OCI-LY1 (cell line): ENCODE measurements around the gene KCNH1.

Experiments
- CTCF ChIP-seq: fragments of 200-600 bp; sonication (generic), shearing (Covaris generic); IDR thresholded peaks from 2 replicates; pipeline ENCODE4 v1.5.1; 2017; ENCODE audit warnings: mild to moderate bottlenecking, antibody characterized with exemption, low read length, moderate library complexity, mixed read lengths
- EZH2 ChIP-seq: fragments of 200-600 bp; sonication (generic), shearing (Covaris generic); IDR thresholded peaks from 2 replicates; pipeline ENCODE4 v1.8.0; 2017; ENCODE audit warnings: borderline replicate concordance, mixed run types, mild to moderate bottlenecking, antibody characterized with exemption, low read length, moderate library complexity, mixed read lengths

- TF ChIP-seq EZH2: no peak
- TF ChIP-seq CTCF: no peak
Observed at GRCh38 chr1:211133393-211133835, 534 bp downstream of the KCNH1 start.
